HepG2 (cell line): Measurements from ENCODE around the gene CPE. TPM values are rescaled to one million over a fixed set of nuclear protein-coding genes. Genes with fewer than 3 reads are reported as not detected.

Experiments used
- ATF1 ChIP-seq: IDR thresholded peaks from 2 replicates; pipeline ENCODE4 v1.6.1; 2016; ENCODE audit warnings: mild to moderate bottlenecking, control low read depth
- ATF3 ChIP-seq: sonication (generic); formaldehyde crosslinking; IDR thresholded peaks from 2 replicates; pipeline ENCODE4 v1.4.0; 2020; ENCODE audit warnings: missing genetic modification reagents
- CBX2 ChIP-seq, 2 experiments: fragments of 200-600 bp in 1 of 2; sonication (generic); formaldehyde crosslinking in 1 of 2; IDR thresholded peaks; 2 replicates each; pipeline versions ENCODE4 v1.7.0 to v1.8.1; 2018 to 2022; ENCODE audit warnings: low read depth in 2 of 2, low read length in 1 of 2, mild to moderate bottlenecking in 1 of 2, missing genetic modification reagents in 1 of 2
- ESRRA ChIP-seq: sonication (generic); formaldehyde crosslinking; IDR thresholded peaks from 2 replicates; pipeline ENCODE4 v1.5.1; 2020; ENCODE audit warnings: mild to moderate bottlenecking, low read depth, missing genetic modification reagents
- FOSL2 ChIP-seq: sonication (generic); formaldehyde crosslinking; IDR thresholded peaks from 2 replicates; pipeline ENCODE4 v1.4.0; 2020; ENCODE audit warnings: missing genetic modification reagents
- HDAC2 ChIP-seq: sonication (generic); formaldehyde crosslinking; IDR thresholded peaks from 2 replicates; pipeline ENCODE4 v1.4.0; 2020; ENCODE audit warnings: missing genetic modification reagents
- JDP2 ChIP-seq: sonication (generic); formaldehyde crosslinking; IDR thresholded peaks from 2 replicates; pipeline ENCODE4 v1.8.1; 2022; ENCODE audit warnings: missing genetic modification reagents, borderline replicate concordance
- KLF16 ChIP-seq, 2 experiments: sonication (generic) in 1 of 2; formaldehyde crosslinking in 1 of 2; IDR thresholded peaks; 2 replicates each; pipeline versions ENCODE4 v1.6.1 to v1.8.0; 2016 to 2023; ENCODE audit warnings: missing genetic modification reagents in 2 of 2, missing compliant biosample characterization in 1 of 2
- MXI1 ChIP-seq: IDR thresholded peaks from 3 replicates; pipeline ENCODE4 v1.6.1; 2012; ENCODE audit warnings: low read depth, low read length, inconsistent platforms, borderline replicate concordance
- MYNN ChIP-seq: sonication (generic); formaldehyde crosslinking; IDR thresholded peaks from 2 replicates; pipeline ENCODE4 v1.4.0; 2020; ENCODE audit warnings: mild to moderate bottlenecking, low read depth, missing genetic modification reagents
- PTBP1 ChIP-seq: fragments of 200-400 bp; formaldehyde crosslinking; IDR thresholded peaks from 2 replicates; pipeline ENCODE4 v1.6.1; 2018; ENCODE audit warnings: low read length, low read depth; ENCODE audit not compliant: poor library complexity, severe bottlenecking
- SMC3 ChIP-seq: IDR thresholded peaks from 2 replicates; pipeline ENCODE4 v1.6.1; 2011; ENCODE audit warnings: low read length, improper control_type of control experiment
- SYNCRIP ChIP-seq: fragments of 200-400 bp; formaldehyde crosslinking; IDR thresholded peaks from 2 replicates; pipeline ENCODE4 v1.6.1; 2018; ENCODE audit warnings: mild to moderate bottlenecking, low read depth, low read length; ENCODE audit not compliant: insufficient read depth
- TBX3 ChIP-seq: fragments of 450-650 bp; IDR thresholded peaks from 2 replicates; pipeline ENCODE4 v1.6.1; 2017; ENCODE audit warnings: antibody characterized with exemption, mild to moderate bottlenecking, inconsistent platforms, borderline replicate concordance
- ZBTB34 ChIP-seq: sonication (generic); formaldehyde crosslinking; IDR thresholded peaks from 2 replicates; pipeline ENCODE4 v1.8.0; 2022; ENCODE audit warnings: mild to moderate bottlenecking, missing genetic modification reagents
- ZEB1 ChIP-seq: IDR thresholded peaks from 2 replicates; pipeline ENCODE4 v1.6.1; 2012; ENCODE audit warnings: mild to moderate bottlenecking, low read depth, inconsistent platforms; ENCODE audit not compliant: insufficient replicate concordance
- ZKSCAN8 ChIP-seq: IDR thresholded peaks from 2 replicates; pipeline ENCODE4 v1.6.1; 2016; ENCODE audit warnings: borderline replicate concordance, missing genetic modification reagents, missing compliant biosample characterization
- ZNF318 ChIP-seq: sonication (generic); formaldehyde crosslinking; IDR thresholded peaks from 2 replicates; pipeline ENCODE4 v1.4.0; 2020; ENCODE audit warnings: mild to moderate bottlenecking, missing genetic modification reagents
- ZNF431 ChIP-seq: sonication (generic); formaldehyde crosslinking; IDR thresholded peaks from 2 replicates; pipeline ENCODE4 v1.9.0; 2022; ENCODE audit warnings: missing genetic modification reagents, low read depth, mild to moderate bottlenecking, borderline replicate concordance
- polyA plus RNA-seq, 8 experiments: library from polyadenylated mRNA; depleted of rRNA in 3 of 8; stranded (reverse) in 7 of 8; unstranded in 1 of 8; fragments of >200 nt; fragmentation: Illumina TruSeq in 4 of 8; extraction: Trizol in 4 of 8; gene quantifications; 2 replicates each; pipeline versions ENCODE4 v1.2.1 to v1.2.3, GENCODE V29; 2011 to 2016; ENCODE audit warnings: low read depth in 4 of 8, missing spikeins in 1 of 8, mixed read lengths in 1 of 8; ENCODE audit not compliant: insufficient read depth in 1 of 8
- total RNA-seq, 5 experiments: library from RNA; depleted of rRNA; stranded (reverse); fragments of >200 nt; fragmentation: Illumina TruSeq; extraction: Trizol; gene quantifications; 2 replicates each; pipeline ENCODE4 v1.2.3, GENCODE V29; 2016; ENCODE audit warnings: low read depth in 1 of 5

The CPE gene
- total and polyA plus RNA-seq, 2 of the 13 experiments (the other 11 are each of a cell fraction or from before 2014, with no cell fraction given), result 268 to 852 TPM

- TF ChIP-seq ZNF318 (CRISPR knock-in tag) (no peak), MXI1 (no peak), ATF1 (CRISPR knock-in tag) (no peak), JDP2 (no peak; the same call in 1 of the 2 replicates), ZNF431 (CRISPR knock-in tag) (peak; percentile 31; the same call in 1 of the 2 replicates), ZBTB34 (peak; percentile 72; the same call in 1 of the 2 replicates), SYNCRIP (no peak), ESRRA (CRISPR knock-in tag) (peak; percentile 66; the same call in 1 of the 2 replicates), SMC3 (peak; percentile 50; the same call in 1 of the 2 replicates), MYNN (no peak), CBX2 (IDR thresholded peaks at IDR 0.05; ENCODE audit: low read depth, low read length) (no peak), CBX2 (CRISPR knock-in tag; IDR thresholded peaks at IDR 0.05; ENCODE audit: low read depth) (no peak), TBX3 (peak; percentile 70; the same call in 1 of the 2 replicates), KLF16 (CRISPR knock-in tag; IDR thresholded peaks at IDR 0.05) (peak in 1 of 2 experiments; percentile 61; a peak in 2 of 4 replicates), ZKSCAN8 (CRISPR knock-in tag) (peak; percentile 84; the same call in 1 of the 2 replicates), PTBP1 (no peak), ZEB1 (peak; percentile 54), ATF3 (peak; percentile 83), HDAC2 (CRISPR knock-in tag) (peak; percentile 90), FOSL2 (CRISPR knock-in tag) (peak; percentile 96)
Observed at GRCh38 chr4:165369522-165369921, 9.3 kb upstream of the CPE start (continued).
